BLaER1 (cell line): ENCODE results near the gene ETF1.

Source experiments
- H3K27ac ChIP-seq: shearing (Covaris generic); formaldehyde crosslinking; 2 replicates; pipeline ENCODE4 v1.8.1; 2022
- H3K27me3 ChIP-seq: shearing (Covaris generic); formaldehyde crosslinking; 2 replicates; pipeline ENCODE4 v1.8.1; 2022
- H3K36me3 ChIP-seq: shearing (Covaris generic); formaldehyde crosslinking; 2 replicates; pipeline ENCODE4 v1.8.1; 2022
- H3K4me1 ChIP-seq: shearing (Covaris generic); formaldehyde crosslinking; 2 replicates; pipeline ENCODE4 v1.8.1; 2022
- H3K4me2 ChIP-seq: shearing (Covaris generic); formaldehyde crosslinking; 2 replicates; pipeline ENCODE4 v1.8.1; 2022
- H3K4me3 ChIP-seq: shearing (Covaris generic); formaldehyde crosslinking; 2 replicates; pipeline ENCODE4 v1.8.1; 2022
- H3K9ac ChIP-seq: shearing (Covaris generic); formaldehyde crosslinking; 2 replicates; pipeline ENCODE4 v1.8.1; 2022
- H3K9me3 ChIP-seq: shearing (Covaris generic); formaldehyde crosslinking; 2 replicates; pipeline ENCODE4 v1.8.1; 2022
- H4K20me1 ChIP-seq: shearing (Covaris generic); formaldehyde crosslinking; 2 replicates; pipeline ENCODE4 v1.8.1; 2022
- Cebpa-rat ChIP-seq: shearing (Covaris generic); IDR thresholded peaks from 2 replicates; pipeline ENCODE4 v1.8.1; 2022

Gene ETF1

GRCh38 chr5:138545919-138546562 is 3.0 kb upstream of the ETF1 start:
- no peak overlapping the region for H3K4me3 ChIP-seq

DNA sequence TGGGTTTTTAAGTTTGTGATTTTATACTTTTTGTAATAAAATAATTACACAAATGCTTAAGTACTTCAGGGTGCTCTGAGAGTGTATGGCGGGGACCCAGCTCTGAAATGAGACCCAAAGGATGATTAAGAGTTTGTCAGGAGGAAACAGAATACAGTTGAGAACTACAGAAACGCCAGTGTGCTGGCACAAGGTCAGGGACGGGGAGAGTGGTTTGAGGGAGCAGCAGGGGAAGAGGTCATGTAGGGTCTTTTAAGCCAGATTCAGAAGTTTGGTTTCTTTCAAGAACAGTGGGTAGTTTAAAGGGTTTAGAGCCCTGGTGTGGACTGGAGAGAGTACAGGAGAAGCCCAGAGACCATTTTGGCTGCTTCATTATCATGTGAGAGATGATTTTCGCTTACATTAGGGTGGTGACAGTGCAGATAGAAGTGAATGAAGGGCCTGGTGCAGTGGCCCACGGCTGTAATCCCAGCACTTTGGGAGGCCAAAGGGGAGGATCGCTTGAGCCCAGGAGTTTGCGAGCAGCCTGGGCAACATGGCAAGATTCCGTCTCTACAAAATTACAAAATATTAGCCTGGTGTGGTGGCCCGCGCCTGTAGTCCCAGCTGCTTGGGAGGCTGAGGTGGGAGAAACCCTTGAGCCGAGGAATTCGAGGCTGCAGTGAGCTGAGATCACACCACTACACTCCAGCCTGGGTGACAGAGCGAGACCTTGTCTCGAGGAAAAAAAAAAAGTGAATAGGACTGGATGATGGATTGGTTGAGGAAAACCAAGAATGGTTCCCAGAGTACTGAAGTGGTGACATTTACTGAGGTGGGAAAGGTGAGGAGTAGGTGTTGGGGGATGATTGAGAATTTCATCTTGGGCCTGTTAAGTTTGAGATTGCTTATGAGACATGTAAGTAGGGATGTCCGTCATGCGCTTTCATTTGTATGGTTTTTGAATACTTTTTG is 1.4 kb upstream of the ETF1 start:
- Histone ChIP-seq H4K20me1 (peaks cover 52% of the 10 kb centered on the region), H3K27me3 (no peaks in the 10 kb centered on the region), H3K4me3 (peak overlapping the region; percentile 95), H3K4me1 (peaks cover 62% of the 10 kb centered on the region), H3K9me3 (no peaks in the 10 kb centered on the region), H3K9ac (peak overlapping the region; percentile 100), H3K36me3 (peaks cover 15% of the 10 kb centered on the region; the same call in 1 of the 2 replicates), H3K4me2 (peak overlapping the region; percentile 89), H3K27ac (peak overlapping the region; percentile 99)
- TF ChIP-seq Cebpa-rat = no peak

More at GRCh38 chr5:138545919-138546562, 3.0 kb upstream of the ETF1 start:
- Histone ChIP-seq H3K4me1 (peaks cover 48% of the 10 kb centered on the region), H3K27me3 (no peaks in the 10 kb centered on the region), H3K27ac (no peak overlapping the region), H4K20me1 (peaks cover 39% of the 10 kb centered on the region), H3K4me2 (no peak overlapping the region; the same call in 1 of the 2 replicates), H3K36me3 (0 out of 2 replicates have a peak, but pooled peaks cover 1% of the 10 kb centered on the region), H3K9me3 (no peaks in the 10 kb centered on the region), H3K9ac (0 out of 2 replicates have a peak overlapping the region, but pooled peaks have one; percentile 12)
- no peak for TF ChIP-seq Cebpa-rat

DNA sequence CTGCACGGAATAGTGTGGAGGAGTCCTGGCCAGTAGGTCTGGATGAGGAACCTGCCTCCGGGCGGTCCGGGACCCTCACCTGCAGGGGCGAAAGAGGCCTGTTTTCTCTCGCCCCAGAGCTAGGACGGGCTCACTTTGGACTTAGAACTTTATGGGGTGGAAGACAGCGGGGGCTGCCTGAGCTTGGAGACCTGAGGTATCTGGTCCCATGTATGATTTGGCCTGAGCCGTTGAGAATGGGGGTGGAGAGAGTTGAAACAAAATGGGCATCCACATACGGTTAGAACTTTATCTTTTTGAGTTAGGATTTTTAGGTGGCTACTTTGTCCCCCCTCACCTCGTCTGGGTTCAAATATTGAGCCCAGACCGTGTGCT is 681 bp upstream of the ETF1 start:
- Histone ChIP-seq H3K9ac (peak overlapping the region; percentile 100), H3K27ac (peak overlapping the region; percentile 99), H3K4me1 (peaks cover 62% of the 10 kb centered on the region), H3K9me3 (no peaks in the 10 kb centered on the region), H3K27me3 (no peaks in the 10 kb centered on the region), H3K4me3 (peak overlapping the region; percentile 95), H4K20me1 (peaks cover 59% of the 10 kb centered on the region), H3K36me3 (peaks cover 21% of the 10 kb centered on the region; the same call in 1 of the 2 replicates), H3K4me2 (peak overlapping the region; percentile 89)
- TF ChIP-seq Cebpa-rat = no peak

GRCh38 chr5:138542180-138542955 is 668 bp downstream of the ETF1 start:
- Histone ChIP-seq H4K20me1 (peaks cover 67% of the 10 kb centered on the region), H3K4me3 (peak overlapping the region; percentile 95), H3K9me3 (no peaks in the 10 kb centered on the region), H3K27me3 (no peaks in the 10 kb centered on the region), H3K9ac (peak overlapping the region; percentile 100), H3K4me1 (peaks cover 51% of the 10 kb centered on the region), H3K36me3 (peaks cover 28% of the 10 kb centered on the region; the same call in 1 of the 2 replicates), H3K27ac (peak overlapping the region; percentile 99), H3K4me2 (peak overlapping the region; percentile 89)
- no peak for TF ChIP-seq Cebpa-rat

GRCh38 chr5:138541511-138542179 is 1.4 kb downstream of the ETF1 start:
- Histone ChIP-seq H3K9ac (peak overlapping the region; percentile 100), H3K9me3 (no peaks in the 10 kb centered on the region), H3K4me1 (peaks cover 48% of the 10 kb centered on the region), H3K4me3 (peak overlapping the region; percentile 95), H3K27me3 (no peaks in the 10 kb centered on the region), H3K36me3 (peaks cover 35% of the 10 kb centered on the region), H4K20me1 (peaks cover 73% of the 10 kb centered on the region), H3K27ac (peak overlapping the region; percentile 99), H3K4me2 (peak overlapping the region; percentile 89)
- no peak for TF ChIP-seq Cebpa-rat

- Histone ChIP-seq H3K4me3 (no peak overlapping the region), H4K20me1 (peaks cover 84% of the 10 kb centered on the region), H3K27me3 (no peaks in the 10 kb centered on the region), H3K36me3 (peaks cover 53% of the 10 kb centered on the region), H3K27ac (no peak overlapping the region), H3K4me2 (0 out of 2 replicates have a peak overlapping the region, but pooled peaks have one; percentile 89), H3K4me1 (peaks cover 30% of the 10 kb centered on the region), H3K9ac (no peak overlapping the region), H3K9me3 (no peaks in the 10 kb centered on the region)
- no peak for TF ChIP-seq Cebpa-rat
Observed at GRCh38 chr5:138539791-138540190, 3.2 kb downstream of the ETF1 start.

GRCh38 chr5:138538943-138539627 is 4.0 kb downstream of the ETF1 start:
- H3K27ac ChIP-seq = no peak overlapping the region
- H3K4me1 ChIP-seq = peaks cover 23% of the 10 kb centered on the region
- no peak overlapping the region for H3K4me3 ChIP-seq
- H4K20me1 ChIP-seq = peaks cover 86% of the 10 kb centered on the region
- peaks cover 60% of the 10 kb centered on the region for H3K36me3 ChIP-seq
- TF ChIP-seq Cebpa-rat = no peak
- no peaks in the 10 kb centered on the region for H3K9me3 ChIP-seq
- H3K4me2 ChIP-seq = no peak overlapping the region
- no peak overlapping the region for H3K9ac ChIP-seq
- H3K27me3 ChIP-seq = no peaks in the 10 kb centered on the region

DNA sequence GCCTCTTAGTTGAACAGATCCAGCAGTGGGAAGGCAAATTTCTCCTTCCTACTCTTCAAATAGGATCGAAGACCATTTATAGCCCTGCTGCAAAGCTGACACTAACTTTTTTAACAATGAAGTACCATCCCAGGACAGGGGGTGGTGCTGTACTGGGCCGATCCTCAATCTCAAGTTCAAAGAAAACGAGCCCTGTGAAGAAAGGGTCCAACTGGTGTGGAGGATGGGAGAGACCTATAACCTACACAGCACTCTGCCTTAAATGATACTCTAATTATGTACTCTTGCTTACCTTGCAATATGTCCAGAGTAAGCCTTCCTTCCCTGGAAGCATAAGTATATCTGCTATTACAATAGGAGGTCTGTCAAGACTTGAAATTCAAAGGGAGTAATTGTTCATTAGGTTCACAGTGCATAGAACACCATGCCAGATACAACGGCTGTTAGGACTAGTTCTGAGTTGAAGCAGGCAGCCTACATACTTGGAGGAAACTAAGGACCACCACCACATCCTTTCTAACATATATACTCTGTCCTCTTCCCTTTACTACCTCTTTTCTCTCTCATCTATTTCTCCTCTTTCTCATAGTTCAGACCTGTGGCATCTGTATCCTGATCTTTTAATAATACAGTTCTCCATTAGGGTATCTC is 6.2 kb downstream of the ETF1 start:
- Histone ChIP-seq H3K9ac (no peak overlapping the region), H3K4me3 (no peak overlapping the region), H3K4me1 (peaks cover 21% of the 10 kb centered on the region), H4K20me1 (peaks cover 100% of the 10 kb centered on the region), H3K9me3 (no peaks in the 10 kb centered on the region), H3K27ac (no peak overlapping the region), H3K4me2 (no peak overlapping the region), H3K27me3 (no peaks in the 10 kb centered on the region), H3K36me3 (peaks cover 83% of the 10 kb centered on the region)
- TF ChIP-seq Cebpa-rat = no peak
